Stimulated activated naive B cell treated with anti-CD40 and anti-IgM and Interleukin-4, amounts not matched to agents 10 μg/mL and 1 μg/mL and 100 μg/mL, for 72 hours (primary cell): ENCODE measurements around the gene TAS2R31.
"Not testable (repeated sequence)": the region's sequence is repeated elsewhere in the genome, so short reads cannot be mapped to it uniquely, and the experiment has no call there.

ENCODE experiments used
- ATAC-seq, 2 donors: fragments of 150-1000 bp; cut with Tn5 transposase; replicated peaks; 2 replicates each; pipeline ENCODE4 v1.10.0; 2021; ENCODE audit warnings: moderate library complexity in 1 of 2
- DNase-seq: peaks from one replicate; pipeline ENCODE4 v3.0.0; 2021
- H3K27ac Mint-ChIP-seq: one replicate; pipeline ENCODE4 v1.8.0; 2022; ENCODE audit warnings: mild to moderate bottlenecking, mixed read lengths
- H3K27me3 Mint-ChIP-seq, 2 donors: one replicate each; pipeline ENCODE4 v1.8.0; 2022; ENCODE audit warnings: mixed read lengths in 2 of 2
- H3K36me3 Mint-ChIP-seq, 2 donors: one replicate each; pipeline ENCODE4 v1.8.0; 2022; ENCODE audit warnings: mixed read lengths in 2 of 2, mild to moderate bottlenecking in 1 of 2
- H3K4me1 Mint-ChIP-seq, 2 donors: one replicate each; pipeline ENCODE4 v1.8.0; 2022; ENCODE audit warnings: mixed read lengths in 2 of 2, mild to moderate bottlenecking in 1 of 2
- H3K4me3 Mint-ChIP-seq, 2 donors: one replicate each; pipeline ENCODE4 v1.8.0; 2022; ENCODE audit warnings: mild to moderate bottlenecking in 2 of 2, mixed read lengths in 2 of 2, moderate library complexity in 1 of 2
- H3K9me3 Mint-ChIP-seq, 2 donors: one replicate each; pipeline ENCODE4 v1.8.0; 2022; ENCODE audit warnings: mixed read lengths in 2 of 2, mild to moderate bottlenecking in 1 of 2

Gene TAS2R31

DNA sequence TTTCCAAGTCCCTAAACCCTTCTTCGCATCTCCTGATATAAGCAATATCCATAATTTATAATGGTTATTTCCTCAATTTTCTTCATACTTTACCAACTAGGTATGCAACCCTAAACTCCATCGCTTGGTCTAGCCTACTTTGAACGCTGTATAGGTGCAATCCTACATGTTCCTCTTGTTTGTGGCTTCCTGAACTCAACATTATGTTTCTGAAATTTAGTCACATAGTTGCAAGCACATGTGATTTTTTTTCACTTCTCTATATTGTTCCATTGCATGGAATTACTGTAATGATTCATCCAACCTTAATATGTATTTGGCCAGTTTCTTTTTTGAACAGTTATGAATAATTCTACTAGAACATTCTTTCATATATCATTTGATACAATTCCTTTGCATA is 2.8 kb upstream of the TAS2R31 start:
- H3K4me1 Mint-ChIP-seq, H3K9me3 Mint-ChIP-seq, H3K4me3 Mint-ChIP-seq, DNase-seq, H3K27me3 Mint-ChIP-seq, H3K27ac Mint-ChIP-seq: not testable (repeated sequence)
- H3K36me3 Mint-ChIP-seq, result peaks cover 26 to 36% of the 10 kb centered on the region in 2 donors
- ATAC-seq, result peak; percentile 93 to 100

DNA sequence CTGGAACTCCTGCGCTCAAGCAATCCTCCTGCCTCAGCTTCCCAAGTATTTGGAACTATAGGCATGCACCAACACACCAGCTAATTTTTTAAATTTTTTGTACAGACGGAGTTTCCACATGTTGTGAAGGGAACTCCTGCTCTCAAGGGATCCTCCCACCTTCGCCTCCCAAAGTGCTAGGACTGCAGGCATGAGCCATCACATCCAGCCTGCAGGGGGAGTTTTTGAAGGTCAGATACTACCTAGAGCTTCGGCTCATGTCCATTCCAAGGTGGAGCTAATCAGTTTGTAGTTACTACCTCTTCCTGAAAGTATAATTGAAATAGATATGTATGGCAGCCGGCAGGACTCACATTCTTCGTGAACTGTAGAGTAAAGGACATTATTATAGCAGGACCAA is 5.1 kb downstream of the TAS2R31 start:
- no peaks in the 10 kb centered on the region for H3K27me3 Mint-ChIP-seq
- peaks cover 6 to 8% of the 10 kb centered on the region in 2 donors for H3K9me3 Mint-ChIP-seq
- no peak overlapping the region for H3K4me3 Mint-ChIP-seq
- ATAC-seq, result no peak
- no peak for DNase-seq
- H3K27ac Mint-ChIP-seq, result no peak overlapping the region
- peaks cover 0 to 7% of the 10 kb centered on the region in 2 donors for H3K4me1 Mint-ChIP-seq
- peaks cover 27 to 44% of the 10 kb centered on the region in 2 donors for H3K36me3 Mint-ChIP-seq

DNA sequence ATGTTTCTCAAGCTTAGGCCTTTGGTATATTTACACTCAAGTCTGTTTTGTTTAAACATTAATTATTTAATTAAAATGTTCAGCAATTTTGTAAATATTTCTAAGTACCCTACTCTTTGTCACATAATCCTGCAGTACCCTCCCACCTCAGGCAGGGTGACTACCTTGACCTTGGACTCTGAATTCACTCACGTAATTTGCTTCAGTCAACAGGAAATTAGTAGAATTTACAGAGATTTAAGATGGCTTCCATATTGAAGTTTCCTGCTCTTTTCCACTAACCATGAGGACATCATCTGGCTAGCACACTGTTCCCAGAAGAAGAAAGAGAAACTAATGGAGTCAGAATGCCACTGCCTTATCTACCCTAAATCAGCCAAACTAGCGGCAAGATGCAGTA is 7.8 kb downstream of the TAS2R31 start:
- peaks cover 0 to 14% of the 10 kb centered on the region in 2 donors for H3K4me1 Mint-ChIP-seq
- ATAC-seq, result no peak
- no peak for DNase-seq
- H3K4me3 Mint-ChIP-seq, result no peak overlapping the region
- peaks cover 24 to 31% of the 10 kb centered on the region in 2 donors for H3K36me3 Mint-ChIP-seq
- H3K27ac Mint-ChIP-seq, result no peak overlapping the region
- H3K9me3 Mint-ChIP-seq, result peaks cover 6 to 8% of the 10 kb centered on the region in 2 donors
- no peaks in the 10 kb centered on the region for H3K27me3 Mint-ChIP-seq

DNA sequence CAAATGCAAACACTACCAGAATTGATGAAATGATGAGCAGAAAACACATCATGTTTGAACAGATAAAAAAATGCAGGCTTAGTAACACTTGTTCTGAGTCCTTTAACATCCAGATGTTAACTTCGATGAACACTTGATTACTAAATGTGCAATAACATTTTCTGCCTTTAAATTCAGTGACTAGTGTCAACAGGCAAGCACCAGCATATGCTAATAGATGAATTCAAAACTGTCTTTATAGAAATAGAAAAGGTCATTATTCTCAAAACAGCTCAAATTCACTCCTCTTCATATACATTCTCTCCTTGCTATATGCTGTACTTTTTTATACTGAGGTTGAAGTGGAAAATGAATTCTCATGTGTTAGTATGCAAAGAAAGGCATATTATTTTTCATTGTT is 8.7 kb downstream of the TAS2R31 start, which contains the start of gene TAS2R19:
Gene TAS2R19, minus strand, starts transcription at position 101 of the 400 bp plus-strand sequence. Its CDS starts 49 bp downstream, at position 52.
- no peak within 1 kb of the TSS for H3K27ac Mint-ChIP-seq
- H3K36me3 Mint-ChIP-seq, result peaks cover 20 to 29% of the 10 kb centered on the region in 2 donors
- DNase-seq (no peak), ATAC-seq (no peak)
- peaks cover 1 to 14% of the 10 kb centered on the region in 2 donors for H3K4me1 Mint-ChIP-seq
- no peaks in the 10 kb centered on the region for H3K27me3 Mint-ChIP-seq
- no peak within 1 kb of the TSS for H3K4me3 Mint-ChIP-seq
- peaks cover 6 to 8% of the 10 kb centered on the region in 2 donors for H3K9me3 Mint-ChIP-seq

DNA sequence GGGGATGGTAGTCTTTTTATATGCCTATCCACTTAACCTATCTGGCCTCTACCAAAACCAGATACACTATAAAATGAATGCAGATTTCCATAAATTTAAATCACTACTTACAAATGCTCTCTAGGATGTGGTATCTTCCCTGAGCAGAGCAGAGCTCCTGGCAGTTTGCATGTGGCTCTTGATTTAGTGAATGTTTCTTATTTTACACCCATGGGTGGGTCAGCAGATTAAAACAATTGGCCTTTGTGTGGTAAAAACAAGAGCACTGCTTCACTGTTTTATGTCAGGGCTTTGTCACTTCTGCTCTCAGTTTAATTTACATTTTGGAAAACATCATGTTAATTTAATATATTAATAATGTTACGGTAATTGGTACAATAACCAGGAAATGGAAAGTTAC is 14.3 kb downstream of the TAS2R31 start:
- peaks cover 1 to 22% of the 10 kb centered on the region in 2 donors for H3K4me1 Mint-ChIP-seq
- H3K9me3 Mint-ChIP-seq, result no peaks in the 10 kb centered on the region
- no peak overlapping the region for H3K27ac Mint-ChIP-seq
- H3K36me3 Mint-ChIP-seq, result peaks cover 11 to 31% of the 10 kb centered on the region in 2 donors
- ATAC-seq (no peak), DNase-seq (no peak)
- H3K27me3 Mint-ChIP-seq, result no peaks in the 10 kb centered on the region
- H3K4me3 Mint-ChIP-seq, result no peak overlapping the region

DNA sequence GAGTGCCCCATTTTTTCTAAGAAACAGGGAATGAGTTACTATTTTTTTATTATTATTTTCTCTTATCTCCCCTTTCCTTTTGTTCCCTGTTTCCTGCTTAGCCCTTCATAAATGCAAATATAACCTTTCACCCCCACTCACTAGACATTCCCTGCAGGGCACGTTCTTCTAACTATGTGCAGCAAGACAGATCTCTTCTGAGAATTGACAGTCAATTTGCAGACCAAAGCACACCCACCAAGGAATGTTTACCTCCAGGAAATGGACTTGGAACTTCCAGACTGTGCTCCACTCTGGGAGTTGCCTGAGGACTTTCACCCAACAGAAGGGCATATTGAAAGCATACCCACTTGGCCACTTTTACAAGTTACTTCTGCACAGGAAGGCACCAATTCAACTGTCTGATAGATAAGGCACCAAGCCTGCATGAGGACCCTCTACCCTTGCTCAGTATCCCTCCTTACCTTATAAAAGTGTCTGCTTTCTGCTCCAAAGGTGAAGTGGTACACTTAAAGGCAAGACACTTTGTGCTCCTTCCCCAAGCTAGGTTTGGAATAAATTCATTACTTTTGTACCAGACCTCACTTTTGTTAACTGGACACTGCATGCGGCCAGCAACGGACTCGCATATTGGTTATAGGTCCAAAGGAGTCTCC is 15.3 kb downstream of the TAS2R31 start:
- peaks cover 1 to 16% of the 10 kb centered on the region in 2 donors for H3K4me1 Mint-ChIP-seq
- H3K4me3 Mint-ChIP-seq, result no peak overlapping the region
- no peak for ATAC-seq
- no peak overlapping the region for H3K27ac Mint-ChIP-seq
- H3K36me3 Mint-ChIP-seq, result peaks cover 6 to 25% of the 10 kb centered on the region in 2 donors
- DNase-seq, result no peak
- H3K9me3 Mint-ChIP-seq, result no peaks in the 10 kb centered on the region
- H3K27me3 Mint-ChIP-seq, result no peaks in the 10 kb centered on the region

DNA sequence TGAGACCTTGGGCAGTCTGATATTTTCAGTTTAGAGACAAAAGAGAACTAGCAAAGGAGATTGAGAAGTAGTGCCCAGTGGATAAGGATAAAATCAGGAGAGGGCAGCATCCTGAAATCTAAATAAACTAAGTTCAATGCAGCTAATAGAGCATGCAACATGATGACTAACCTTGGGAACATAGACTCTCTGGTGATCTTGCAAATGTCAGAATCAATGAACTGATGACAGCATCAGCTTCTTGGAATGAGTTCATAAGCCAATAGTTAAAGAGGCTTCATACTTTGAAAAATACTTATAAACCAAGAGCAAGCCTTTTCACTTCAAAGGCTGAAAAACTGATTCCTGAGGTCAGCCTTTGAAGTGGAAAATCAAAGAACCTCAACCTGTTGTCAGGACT is 17.0 kb downstream of the TAS2R31 start:
- H3K4me1 Mint-ChIP-seq, result peaks cover 1 to 16% of the 10 kb centered on the region in 2 donors
- ATAC-seq, result no peak
- no peak for DNase-seq
- no peaks in the 10 kb centered on the region for H3K9me3 Mint-ChIP-seq
- H3K4me3 Mint-ChIP-seq, result no peak overlapping the region
- H3K27ac Mint-ChIP-seq, result no peak overlapping the region
- peaks cover 6 to 25% of the 10 kb centered on the region in 2 donors for H3K36me3 Mint-ChIP-seq
- H3K27me3 Mint-ChIP-seq, result no peaks in the 10 kb centered on the region

DNA sequence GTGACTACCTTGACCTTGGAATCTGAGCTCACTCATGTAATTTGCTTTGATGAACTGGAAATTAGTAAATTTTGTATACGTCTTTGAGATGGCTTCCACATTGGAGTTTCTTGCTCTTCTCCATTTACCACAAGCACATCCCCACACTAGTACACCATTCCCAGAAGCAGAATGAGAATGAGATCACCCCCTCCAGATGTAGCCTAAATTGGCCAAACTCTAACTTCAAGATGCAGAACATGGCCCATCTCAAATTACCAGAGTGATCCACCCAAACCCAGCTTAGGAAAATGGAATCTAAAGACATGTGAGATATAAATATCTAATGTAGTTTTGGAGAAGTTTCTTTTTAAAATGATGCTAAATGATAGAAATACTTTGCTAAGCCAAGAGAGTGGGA is 23.6 kb downstream of the TAS2R31 start:
- Mint-ChIP-seq H3K9me3 (no peaks in the 10 kb centered on the region), H3K27ac (no peak overlapping the region), H3K36me3 (peaks cover 7 to 16% of the 10 kb centered on the region in 2 donors), H3K27me3 (no peaks in the 10 kb centered on the region), H3K4me1 (no peaks in the 10 kb centered on the region), H3K4me3 (no peak overlapping the region)
- DNase-seq (no peak), ATAC-seq (no peak)

DNA sequence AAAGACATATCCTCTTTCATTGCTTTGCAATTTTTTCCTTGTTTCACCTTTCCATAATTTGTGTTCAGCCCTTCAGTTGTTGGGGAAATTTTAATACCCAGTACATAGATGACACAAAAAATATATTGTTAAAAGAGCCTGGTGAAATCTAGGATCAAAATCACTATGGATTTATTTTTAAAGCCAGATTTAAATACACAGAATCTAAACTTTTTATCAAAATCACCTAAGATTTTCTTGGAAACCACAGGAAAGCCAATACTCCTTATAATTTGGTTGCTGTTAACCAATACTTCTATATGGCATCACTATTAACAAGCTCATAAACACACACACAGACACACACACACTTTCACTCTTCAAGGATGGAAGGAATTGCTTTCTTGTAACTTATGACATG is 33.0 kb downstream of the TAS2R31 start, which contains the start of gene TAS2R20:
Gene TAS2R20, minus strand, starts transcription at position 101 of the 400 bp plus-strand sequence. CDS start 429 bp downstream, outside the sequence.
- no peak for ATAC-seq
- Mint-ChIP-seq H3K27ac (no peak within 1 kb of the TSS), H3K27me3 (no peaks in the 10 kb centered on the region), H3K36me3 (peaks cover 8 to 28% of the 10 kb centered on the region in 2 donors), H3K4me3 (no peak within 1 kb of the TSS), H3K4me1 (no peaks in the 10 kb centered on the region), H3K9me3 (peaks cover 0 to 4% of the 10 kb centered on the region in 2 donors)
- no peak for DNase-seq

DNA sequence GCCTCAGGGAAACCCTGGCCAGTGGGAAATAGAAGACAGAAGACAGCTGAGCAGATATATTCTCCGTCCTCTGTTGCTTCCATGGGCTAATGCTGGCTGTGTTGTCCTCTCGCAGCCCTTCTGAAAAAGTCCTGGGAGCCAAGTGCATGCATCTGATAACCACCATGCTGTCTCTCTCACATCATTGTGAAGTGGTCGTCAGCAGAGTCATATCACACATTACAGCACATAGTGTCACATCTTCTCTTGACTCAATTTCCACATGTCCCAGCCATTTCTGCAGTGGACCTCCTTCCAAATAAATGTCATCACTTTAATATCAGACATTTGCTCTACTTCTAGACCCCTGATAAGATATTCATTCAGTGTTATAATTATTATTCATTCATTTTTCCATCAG is 36.9 kb downstream of the TAS2R31 start:
- no peak overlapping the region for H3K27ac Mint-ChIP-seq
- no peaks in the 10 kb centered on the region for H3K27me3 Mint-ChIP-seq
- H3K9me3 Mint-ChIP-seq, result peaks cover 5 to 10% of the 10 kb centered on the region in 2 donors
- ATAC-seq, result no peak
- no peak for DNase-seq
- peaks cover 18 to 40% of the 10 kb centered on the region in 2 donors for H3K36me3 Mint-ChIP-seq
- H3K4me1 Mint-ChIP-seq, result no peaks in the 10 kb centered on the region
- no peak overlapping the region for H3K4me3 Mint-ChIP-seq

DNA sequence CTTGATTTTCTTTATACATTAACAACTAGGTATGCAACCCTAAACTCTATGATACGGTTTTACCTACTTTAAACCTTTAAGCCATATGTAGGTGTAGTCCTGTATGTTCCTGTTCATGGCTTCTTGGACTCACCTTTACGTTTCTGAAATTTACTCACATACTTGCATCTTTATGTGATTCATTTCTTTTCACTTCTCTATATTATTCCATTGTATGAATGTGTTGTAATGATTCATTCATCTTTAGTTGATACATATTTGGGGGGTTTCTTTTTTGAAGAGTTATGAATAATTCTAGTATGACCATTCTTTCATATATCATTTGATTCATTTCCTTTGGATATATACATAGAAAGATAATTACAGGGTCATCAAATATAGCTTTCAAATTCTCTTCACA is 42.1 kb downstream of the TAS2R31 start:
- ATAC-seq, result peak in 1 of 2 donors; percentile 53

DNA sequence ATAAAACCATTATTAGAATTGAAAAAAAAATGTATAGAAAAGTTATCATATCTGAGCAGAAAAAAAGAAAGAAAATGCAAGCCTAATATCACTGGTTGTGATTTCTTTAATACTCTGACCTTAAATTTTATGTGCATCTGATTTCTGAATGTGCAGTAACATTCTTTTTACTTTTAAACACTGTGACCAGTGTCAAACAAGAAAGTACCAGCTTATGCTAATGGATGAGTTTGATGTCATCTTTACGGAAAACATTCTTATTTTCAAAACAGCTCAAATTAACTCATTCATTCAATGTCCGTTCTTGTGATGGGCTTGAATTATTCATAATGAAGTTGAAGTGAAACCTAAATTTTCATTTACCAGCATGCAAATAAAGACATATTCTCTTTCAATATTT is 44.4 kb downstream of the TAS2R31 start, which contains the start of gene TAS2R50:
Gene TAS2R50, minus strand, starts transcription at position 101 of the 400 bp plus-strand sequence. Its CDS starts 52 bp downstream, at position 49.
- peaks cover 7 to 10% of the 10 kb centered on the region in 2 donors for H3K9me3 Mint-ChIP-seq
- peaks cover 18 to 27% of the 10 kb centered on the region in 2 donors for H3K36me3 Mint-ChIP-seq
- H3K4me1 Mint-ChIP-seq, result peaks cover 0 to 6% of the 10 kb centered on the region in 2 donors
- H3K27ac Mint-ChIP-seq, result no peak within 1 kb of the TSS
- ATAC-seq (no peak), DNase-seq (no peak)
- no peak within 1 kb of the TSS for H3K4me3 Mint-ChIP-seq
- H3K27me3 Mint-ChIP-seq, result no peaks in the 10 kb centered on the region

More for the DNA sequence above, 42.1 kb downstream of the TAS2R31 start:
- Mint-ChIP-seq H3K4me1 (no peaks in the 10 kb centered on the region), H3K27me3 (no peaks in the 10 kb centered on the region), H3K36me3 (peaks cover 16 to 27% of the 10 kb centered on the region in 2 donors), H3K27ac (no peak overlapping the region), H3K4me3 (no peak overlapping the region), H3K9me3 (peaks cover 7 to 10% of the 10 kb centered on the region in 2 donors)
- DNase-seq, result no peak

DNA sequence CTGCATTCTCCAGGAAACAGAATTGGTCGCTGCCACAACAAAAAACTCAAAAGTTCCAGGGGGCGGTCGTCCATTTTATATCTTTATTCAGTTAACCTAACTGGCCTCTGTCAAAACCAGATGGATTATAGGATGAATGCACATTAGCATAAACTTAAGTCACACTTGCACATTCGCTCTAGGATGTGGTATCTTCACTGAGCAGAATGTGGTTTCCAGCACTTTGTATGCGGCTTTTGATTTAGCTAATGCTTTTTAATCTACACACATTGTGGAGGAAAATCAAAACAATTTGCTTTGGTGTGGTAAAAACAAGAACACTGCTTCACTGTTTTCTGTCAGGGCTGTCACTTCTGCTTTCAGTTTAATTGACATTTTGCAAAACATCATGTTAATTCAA is 49.0 kb downstream of the TAS2R31 start:
- H3K4me1 Mint-ChIP-seq, result peaks cover 3 to 8% of the 10 kb centered on the region in 2 donors
- DNase-seq (no peak), ATAC-seq (peak; percentile 36 to 52)
- peaks cover 10 to 18% of the 10 kb centered on the region in 2 donors for H3K36me3 Mint-ChIP-seq
- H3K27me3 Mint-ChIP-seq, result no peaks in the 10 kb centered on the region
- H3K4me3 Mint-ChIP-seq, result no peak overlapping the region
- peaks cover 0 to under 1% of the 10 kb centered on the region in 2 donors for H3K9me3 Mint-ChIP-seq
- H3K27ac Mint-ChIP-seq, result no peak overlapping the region
